Measurements from ENCODE around the gene TCF7.

DNA sequence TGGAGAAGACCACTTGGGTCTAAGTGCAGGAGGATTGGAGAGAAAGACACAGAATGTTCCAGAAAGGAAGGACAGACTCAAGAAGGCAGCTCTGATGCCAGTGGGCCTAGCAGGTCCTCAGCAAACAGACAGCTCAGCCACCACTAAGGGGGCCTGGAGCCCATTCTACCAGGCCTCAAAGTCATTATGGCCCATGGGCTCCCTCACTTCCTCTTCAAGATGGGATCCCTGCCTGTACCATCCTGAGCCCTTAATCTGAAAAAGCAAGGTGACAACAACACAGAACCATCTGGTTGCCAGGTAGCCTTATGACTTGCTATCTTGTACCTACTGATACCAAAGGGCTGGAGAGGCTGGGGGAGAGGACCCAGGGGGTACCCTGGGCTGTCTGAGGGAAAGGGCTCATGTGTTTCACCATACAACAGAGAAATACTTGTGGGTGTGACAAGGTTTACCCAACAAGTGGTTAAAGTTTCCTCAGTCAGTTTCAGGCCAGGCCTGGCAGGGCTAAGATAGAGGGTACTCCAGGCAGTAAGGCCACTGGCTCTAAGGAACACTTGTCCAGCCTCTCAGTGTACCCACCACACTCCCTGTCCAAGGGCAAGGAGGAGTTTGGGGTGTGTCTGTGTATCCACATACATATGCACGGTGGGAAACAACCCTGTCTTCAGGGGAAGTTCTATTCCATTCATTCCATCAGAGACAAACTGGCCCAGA, 30.7 kb downstream of the TCF7 start:
- TF ChIP-seq POLR2AphosphoS5 (IDR thresholded peaks at IDR 0.05; ENCODE audit: low read depth, low read length), result no peak
- TF ChIP-seq, protein P1, sequence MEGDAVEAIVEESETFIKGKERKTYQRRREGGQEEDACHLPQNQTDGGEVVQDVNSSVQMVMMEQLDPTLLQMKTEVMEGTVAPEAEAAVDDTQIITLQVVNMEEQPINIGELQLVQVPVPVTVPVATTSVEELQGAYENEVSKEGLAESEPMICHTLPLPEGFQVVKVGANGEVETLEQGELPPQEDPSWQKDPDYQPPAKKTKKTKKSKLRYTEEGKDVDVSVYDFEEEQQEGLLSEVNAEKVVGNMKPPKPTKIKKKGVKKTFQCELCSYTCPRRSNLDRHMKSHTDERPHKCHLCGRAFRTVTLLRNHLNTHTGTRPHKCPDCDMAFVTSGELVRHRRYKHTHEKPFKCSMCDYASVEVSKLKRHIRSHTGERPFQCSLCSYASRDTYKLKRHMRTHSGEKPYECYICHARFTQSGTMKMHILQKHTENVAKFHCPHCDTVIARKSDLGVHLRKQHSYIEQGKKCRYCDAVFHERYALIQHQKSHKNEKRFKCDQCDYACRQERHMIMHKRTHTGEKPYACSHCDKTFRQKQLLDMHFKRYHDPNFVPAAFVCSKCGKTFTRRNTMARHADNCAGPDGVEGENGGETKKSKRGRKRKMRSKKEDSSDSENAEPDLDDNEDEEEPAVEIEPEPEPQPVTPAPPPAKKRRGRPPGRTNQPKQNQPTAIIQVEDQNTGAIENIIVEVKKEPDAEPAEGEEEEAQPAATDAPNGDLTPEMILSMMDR (IDR thresholded peaks at IDR 0.05), result no peak

All from SK-N-SH (cell line).